Measurements from ENCODE around the gene PYDC1. TPM values are rescaled to one million over a fixed set of nuclear protein-coding genes. Genes with fewer than 3 reads are reported as not detected.
"Not testable (repeated sequence)": the region's sequence is repeated elsewhere in the genome, so short reads cannot be mapped to it uniquely, and the experiment has no call there.

PYDC1 gene
- total RNA-seq, 4 donors from 2014 or later, result not detected

DNA sequence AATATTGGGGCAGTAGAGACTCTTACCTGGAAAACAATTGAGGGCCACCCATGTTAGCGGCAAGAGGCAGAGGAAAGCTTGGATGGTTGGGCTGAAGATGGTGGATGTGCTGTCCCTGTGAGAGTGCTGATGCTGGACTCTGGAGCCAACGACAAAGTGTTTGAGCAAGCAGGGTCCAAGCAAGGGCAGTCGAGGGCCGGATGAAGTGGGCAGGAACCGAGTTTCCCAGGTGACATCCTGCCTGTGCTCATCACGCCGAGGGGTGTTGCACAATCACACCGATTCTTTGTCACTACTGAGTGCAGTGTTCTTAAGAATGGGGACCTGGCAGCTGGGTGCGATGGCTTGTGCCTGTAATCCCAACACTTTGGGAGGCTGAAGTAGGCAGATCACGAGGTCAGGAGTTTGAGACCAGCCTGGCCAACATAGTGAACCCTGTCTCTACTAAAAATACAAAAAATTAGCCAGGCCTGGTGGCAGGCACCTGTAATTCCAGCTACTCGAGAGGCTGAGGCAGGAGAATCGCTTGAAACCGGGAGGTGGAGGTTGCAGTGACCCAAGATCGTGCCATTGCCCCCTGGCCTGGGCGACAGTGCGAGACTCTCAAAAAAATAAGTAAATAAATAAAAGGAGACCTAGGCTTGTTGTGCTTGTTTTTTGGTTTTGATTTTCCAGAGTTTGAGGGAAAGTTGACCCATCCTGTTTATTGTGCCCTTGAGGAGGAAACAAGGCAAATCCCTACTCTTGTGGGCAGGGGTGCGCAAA, 20.4 kb downstream of the PYDC1 start:
- H3K4me1 ChIP-seq, result peaks cover 7 to 19% (median 11%) of the 10 kb centered on the region in 4 donors
- H3K27me3 ChIP-seq, result no peaks in the 10 kb centered on the region
- intact Hi-C loops (cut with DNase I; ENCODE audit: low total_unique reads) (no loop called here), in situ Hi-C loops (cut with MboI; ENCODE audit: low pct_ligation_motif_present in 1 of 4, low pct_unique_long_range_greater_than_20kb in 1 of 4, low sequenced_read_pairs in 3 of 4) (loop anchor here in 2 of 4 donors (10.0 to 25.0 kb wide), 2 partner anchors 241 to 248 kb away; partner anchors contain the start of genes ZNF843 (in 2 of the 2) and COX6A2 (in 1 of the 2))
- no peak for TF ChIP-seq POLR2AphosphoS5 (IDR thresholded peaks at IDR 0.05)
- no peak for TF ChIP-seq EP300 (IDR thresholded peaks at IDR 0.05; ENCODE audit: low read depth)
- no peak for TF ChIP-seq POLR2A (IDR thresholded peaks at IDR 0.05)
- TF ChIP-seq, protein P1, sequence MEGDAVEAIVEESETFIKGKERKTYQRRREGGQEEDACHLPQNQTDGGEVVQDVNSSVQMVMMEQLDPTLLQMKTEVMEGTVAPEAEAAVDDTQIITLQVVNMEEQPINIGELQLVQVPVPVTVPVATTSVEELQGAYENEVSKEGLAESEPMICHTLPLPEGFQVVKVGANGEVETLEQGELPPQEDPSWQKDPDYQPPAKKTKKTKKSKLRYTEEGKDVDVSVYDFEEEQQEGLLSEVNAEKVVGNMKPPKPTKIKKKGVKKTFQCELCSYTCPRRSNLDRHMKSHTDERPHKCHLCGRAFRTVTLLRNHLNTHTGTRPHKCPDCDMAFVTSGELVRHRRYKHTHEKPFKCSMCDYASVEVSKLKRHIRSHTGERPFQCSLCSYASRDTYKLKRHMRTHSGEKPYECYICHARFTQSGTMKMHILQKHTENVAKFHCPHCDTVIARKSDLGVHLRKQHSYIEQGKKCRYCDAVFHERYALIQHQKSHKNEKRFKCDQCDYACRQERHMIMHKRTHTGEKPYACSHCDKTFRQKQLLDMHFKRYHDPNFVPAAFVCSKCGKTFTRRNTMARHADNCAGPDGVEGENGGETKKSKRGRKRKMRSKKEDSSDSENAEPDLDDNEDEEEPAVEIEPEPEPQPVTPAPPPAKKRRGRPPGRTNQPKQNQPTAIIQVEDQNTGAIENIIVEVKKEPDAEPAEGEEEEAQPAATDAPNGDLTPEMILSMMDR (IDR thresholded peaks at IDR 0.05), result no peak
- no peak overlapping the region for H3K27ac ChIP-seq
- no peaks in the 10 kb centered on the region for H3K9me3 ChIP-seq
- no peak overlapping the region for H3K4me3 ChIP-seq
- DNase-seq, result no peak
- 86 to 98% methylated on average over 7 to 17 of the region's 17 CpGs for WGBS, 2 donors (ENCODE audit: low coverage in 1 of 2)
- H3K36me3 ChIP-seq, result peaks cover 0 to 46% (median 13%) of the 10 kb centered on the region in 4 donors

DNA sequence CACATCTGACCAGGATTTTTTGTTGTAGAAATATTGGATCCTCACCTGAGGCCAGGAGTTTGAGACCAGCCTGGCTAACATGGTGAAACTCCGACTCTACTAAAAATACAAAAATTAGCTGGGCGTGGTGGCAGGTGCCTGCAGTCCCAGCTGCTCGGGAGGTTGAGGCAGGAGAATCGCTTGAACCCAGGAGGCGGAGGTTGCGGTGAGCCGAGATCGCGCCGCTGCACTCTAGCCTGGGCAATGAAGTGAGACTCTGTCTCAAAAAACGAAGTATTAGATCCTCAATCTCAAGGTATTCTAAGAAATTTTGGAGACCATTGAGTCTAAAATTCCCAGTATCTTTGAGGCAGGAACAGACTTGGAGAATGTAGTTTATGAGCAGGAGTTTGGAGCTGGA, 21.1 kb downstream of the PYDC1 start:
- H3K4me1 ChIP-seq, result peaks cover under 1 to 12% (median 4%) of the 10 kb centered on the region in 4 donors
- H3K9me3 ChIP-seq; intact Hi-C loops (cut with DNase I; ENCODE audit: low total_unique reads); H3K27me3 ChIP-seq; H3K4me3 ChIP-seq; DNase-seq; H3K27ac ChIP-seq: not testable (repeated sequence)
- 95 to 96% methylated on average over 4 to 11 of the region's 11 CpGs for WGBS, 2 donors (ENCODE audit: low coverage in 1 of 2)
- in situ Hi-C loops (cut with MboI; ENCODE audit: low pct_ligation_motif_present in 1 of 4, low pct_unique_long_range_greater_than_20kb in 1 of 4, low sequenced_read_pairs in 3 of 4), result loop anchor here in 2 of 4 donors (10.0 to 25.0 kb wide), 2 partner anchors 241 to 249 kb away; partner anchors contain the start of genes ZNF843 (in 2 of the 2) and COX6A2 (in 1 of the 2)
- peaks cover 0 to 52% (median 17%) of the 10 kb centered on the region in 4 donors for H3K36me3 ChIP-seq

DNA sequence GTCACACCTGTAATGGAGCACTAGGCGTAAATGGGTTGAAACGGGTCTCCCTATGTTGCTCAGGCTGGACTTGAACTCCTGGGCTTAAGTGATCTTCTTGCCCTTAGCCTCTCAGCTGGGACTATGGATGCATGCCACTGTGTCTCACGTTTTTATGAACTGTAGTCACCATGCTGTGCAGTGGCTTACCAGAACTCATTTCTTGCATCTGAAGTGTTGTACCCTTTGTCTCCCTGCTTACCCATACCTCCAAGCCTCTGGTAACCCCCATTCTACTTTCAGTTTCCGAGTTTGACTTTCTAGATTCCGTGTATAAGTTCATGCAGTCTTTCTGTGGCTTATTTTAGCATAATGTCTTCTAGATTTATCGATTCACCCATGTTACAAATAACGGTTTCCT, 22.0 kb downstream of the PYDC1 start:
- H3K4me3 ChIP-seq, result no peak overlapping the region
- in situ Hi-C loops (cut with MboI; ENCODE audit: low pct_ligation_motif_present in 1 of 4, low pct_unique_long_range_greater_than_20kb in 1 of 4, low sequenced_read_pairs in 3 of 4) (loop anchor here in 2 of 4 donors (10.0 to 25.0 kb wide), 2 partner anchors 242 to 250 kb away; partner anchors contain the start of genes ZNF843 (in 2 of the 2) and COX6A2 (in 1 of the 2)), intact Hi-C loops (cut with DNase I; ENCODE audit: low total_unique reads) (no loop called here)
- TF ChIP-seq, protein P1 (IDR thresholded peaks at IDR 0.05), result no peak
- TF ChIP-seq POLR2AphosphoS5 (IDR thresholded peaks at IDR 0.05), result no peak
- no peak for TF ChIP-seq EP300 (IDR thresholded peaks at IDR 0.05; ENCODE audit: low read depth)
- no peak for TF ChIP-seq POLR2A (IDR thresholded peaks at IDR 0.05)
- H3K4me1 ChIP-seq, result peaks cover 0 to 3% (median 0%) of the 10 kb centered on the region in 4 donors
- H3K9me3 ChIP-seq, result no peaks in the 10 kb centered on the region
- DNase-seq, result no peak
- H3K36me3 ChIP-seq, result peaks cover 0 to 62% (median 24%) of the 10 kb centered on the region in 4 donors
- no peak overlapping the region for H3K27ac ChIP-seq
- H3K27me3 ChIP-seq, result no peaks in the 10 kb centered on the region
- 73 to 75% methylated on average over 7 of the region's 7 CpGs for WGBS, 2 donors (ENCODE audit: low coverage in 1 of 2)

DNA sequence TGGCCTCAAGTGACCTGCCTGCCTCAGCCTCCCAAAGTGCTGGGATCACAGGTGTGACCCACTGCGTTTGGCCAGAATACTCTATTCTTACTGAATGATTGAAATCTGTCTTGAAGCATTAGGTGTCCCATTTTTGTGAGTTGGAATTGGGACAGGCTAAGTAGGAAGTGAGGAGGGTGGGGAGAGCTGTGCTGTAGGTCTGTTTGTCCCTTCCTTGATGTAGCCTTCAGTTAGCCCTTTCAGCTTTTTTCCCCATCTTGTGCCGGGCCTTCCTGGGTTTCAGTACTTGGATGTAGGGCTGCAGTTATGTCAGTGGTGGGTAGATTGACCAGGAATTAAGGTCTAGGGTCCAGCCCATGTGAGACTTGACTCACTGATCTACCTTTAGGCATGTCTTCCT, 23.1 kb downstream of the PYDC1 start:
- TF ChIP-seq POLR2A (IDR thresholded peaks at IDR 0.05), result no peak
- TF ChIP-seq POLR2AphosphoS5 (IDR thresholded peaks at IDR 0.05), result no peak
- TF ChIP-seq, protein P1 (IDR thresholded peaks at IDR 0.05), result no peak
- TF ChIP-seq EP300 (IDR thresholded peaks at IDR 0.05; ENCODE audit: low read depth), result no peak
- no peak overlapping the region for H3K4me3 ChIP-seq
- H3K9me3 ChIP-seq, result no peaks in the 10 kb centered on the region
- H3K27me3 ChIP-seq, result no peaks in the 10 kb centered on the region
- H3K36me3 ChIP-seq, result peaks cover 0 to 72% (median 29%) of the 10 kb centered on the region in 4 donors
- 93 to 100% methylated on average over 1 to 2 of the region's 2 CpGs for WGBS, 2 donors (ENCODE audit: low coverage in 1 of 2)
- H3K4me1 ChIP-seq, result no peaks in the 10 kb centered on the region
- no peak overlapping the region for H3K27ac ChIP-seq
- intact Hi-C loops (cut with DNase I; ENCODE audit: low total_unique reads), result no loop called here
- DNase-seq, result no peak
- in situ Hi-C loops (cut with MboI; ENCODE audit: low pct_ligation_motif_present in 1 of 4, low pct_unique_long_range_greater_than_20kb in 1 of 4, low sequenced_read_pairs in 3 of 4), result loop anchor here in 2 of 4 donors (10.0 to 25.0 kb wide), 2 partner anchors 243 to 251 kb away; partner anchors contain the start of genes ZNF843 (in 2 of the 2) and COX6A2 (in 1 of the 2)
